Neutrophil (primary cell): ENCODE results near the gene INTU.

Source experiments
- H3K27ac ChIP-seq: fragments of 200-600 bp; sonication (generic); 2 replicates; pipeline ENCODE4 v1.5.1; 2016; ENCODE audit warnings: mild to moderate bottlenecking, moderate library complexity
- H3K27me3 ChIP-seq: fragments of 200-600 bp; sonication (generic); 2 replicates; pipeline ENCODE4 v1.6.0; 2016; ENCODE audit warnings: mild to moderate bottlenecking
- H3K36me3 ChIP-seq: fragments of 200-600 bp; sonication (generic); 2 replicates; pipeline ENCODE4 v1.5.1; 2017
- H3K4me1 ChIP-seq, 2 experiments: fragments of 200-600 bp in 1 of 2; sonication (generic) in 1 of 2; 1 replicate in 1 of 2; 2 replicates in 1 of 2; pipeline versions ENCODE4 v1.5.1 to v1.6.1; 2013 to 2016; ENCODE audit warnings: low read depth in 1 of 2, low read length in 1 of 2, mild to moderate bottlenecking in 1 of 2, moderate library complexity in 1 of 2; ENCODE audit not compliant: control insufficient read depth in 1 of 2, insufficient read depth in 1 of 2
- H3K4me3 ChIP-seq, 2 experiments: fragments of 200-600 bp in 1 of 2; sonication (generic) in 1 of 2; 1 replicate in 1 of 2; 2 replicates in 1 of 2; pipeline ENCODE4 v1.5.1; 2013 to 2016; ENCODE audit warnings: low read depth in 1 of 2, low read length in 1 of 2, mild to moderate bottlenecking in 1 of 2, moderate library complexity in 1 of 2
- H3K9me3 ChIP-seq: fragments of 200-600 bp; sonication (generic); 2 replicates; pipeline ENCODE4 v1.5.1; 2016
- TF ChIP-seq, protein P1 (sequence below): fragments of 200-600 bp; sonication (generic); IDR thresholded peaks from 2 replicates; pipeline ENCODE4 v1.5.1; 2016; ENCODE audit warnings: antibody characterized with exemption

Gene INTU

DNA sequence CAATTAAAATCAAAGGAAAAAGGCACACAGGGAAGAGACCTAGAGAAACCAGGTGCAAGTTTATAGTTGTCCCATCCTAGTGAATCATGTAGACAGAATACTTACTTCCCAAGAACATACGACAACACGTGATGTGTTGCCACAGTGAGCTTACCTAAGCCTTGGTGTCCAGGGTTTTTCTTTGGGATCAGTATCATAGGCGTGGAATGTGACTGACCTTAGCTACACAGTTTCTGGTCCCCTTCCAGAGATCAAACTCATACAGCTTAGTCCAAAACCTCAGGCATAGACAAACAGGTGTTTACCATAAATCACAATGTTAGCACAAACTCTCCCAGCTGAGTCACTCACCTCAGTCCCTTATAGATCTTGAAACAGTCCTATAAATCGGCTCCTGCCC is 115.1 kb downstream of the INTU start:
- Histone ChIP-seq H3K36me3 (no peaks in the 10 kb centered on the region), H3K4me1 (no peaks in the 10 kb centered on the region), H3K27me3 (no peaks in the 10 kb centered on the region), H3K4me3 (no peak overlapping the region), H3K9me3 (no peaks in the 10 kb centered on the region), H3K27ac (no peak overlapping the region)
- TF ChIP-seq, protein P1, sequence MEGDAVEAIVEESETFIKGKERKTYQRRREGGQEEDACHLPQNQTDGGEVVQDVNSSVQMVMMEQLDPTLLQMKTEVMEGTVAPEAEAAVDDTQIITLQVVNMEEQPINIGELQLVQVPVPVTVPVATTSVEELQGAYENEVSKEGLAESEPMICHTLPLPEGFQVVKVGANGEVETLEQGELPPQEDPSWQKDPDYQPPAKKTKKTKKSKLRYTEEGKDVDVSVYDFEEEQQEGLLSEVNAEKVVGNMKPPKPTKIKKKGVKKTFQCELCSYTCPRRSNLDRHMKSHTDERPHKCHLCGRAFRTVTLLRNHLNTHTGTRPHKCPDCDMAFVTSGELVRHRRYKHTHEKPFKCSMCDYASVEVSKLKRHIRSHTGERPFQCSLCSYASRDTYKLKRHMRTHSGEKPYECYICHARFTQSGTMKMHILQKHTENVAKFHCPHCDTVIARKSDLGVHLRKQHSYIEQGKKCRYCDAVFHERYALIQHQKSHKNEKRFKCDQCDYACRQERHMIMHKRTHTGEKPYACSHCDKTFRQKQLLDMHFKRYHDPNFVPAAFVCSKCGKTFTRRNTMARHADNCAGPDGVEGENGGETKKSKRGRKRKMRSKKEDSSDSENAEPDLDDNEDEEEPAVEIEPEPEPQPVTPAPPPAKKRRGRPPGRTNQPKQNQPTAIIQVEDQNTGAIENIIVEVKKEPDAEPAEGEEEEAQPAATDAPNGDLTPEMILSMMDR = no peak

DNA sequence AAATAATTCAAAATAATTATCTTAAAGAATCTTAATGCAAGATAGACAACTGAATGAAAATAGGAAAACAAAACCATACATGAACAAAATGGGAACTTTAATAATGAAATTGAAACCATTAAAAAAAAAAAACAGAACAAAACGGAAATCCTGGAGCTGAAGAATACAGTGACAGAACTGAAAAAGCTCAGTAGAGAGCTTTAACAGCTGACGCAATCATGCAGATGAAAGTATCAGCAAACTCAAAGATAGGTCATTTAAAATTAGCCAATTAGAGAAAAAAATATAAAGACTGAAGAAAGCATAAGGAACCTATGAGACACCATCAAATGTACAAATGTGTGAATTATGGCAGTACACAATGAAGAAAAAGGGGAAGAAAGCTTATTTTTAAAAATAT is 116.2 kb downstream of the INTU start:
- TF ChIP-seq, protein P1 = no peak
- Histone ChIP-seq H3K4me1 (no peaks in the 10 kb centered on the region), H3K9me3 (no peaks in the 10 kb centered on the region), H3K27me3 (no peaks in the 10 kb centered on the region), H3K4me3 (no peak overlapping the region), H3K36me3 (no peaks in the 10 kb centered on the region), H3K27ac (no peak overlapping the region)

DNA sequence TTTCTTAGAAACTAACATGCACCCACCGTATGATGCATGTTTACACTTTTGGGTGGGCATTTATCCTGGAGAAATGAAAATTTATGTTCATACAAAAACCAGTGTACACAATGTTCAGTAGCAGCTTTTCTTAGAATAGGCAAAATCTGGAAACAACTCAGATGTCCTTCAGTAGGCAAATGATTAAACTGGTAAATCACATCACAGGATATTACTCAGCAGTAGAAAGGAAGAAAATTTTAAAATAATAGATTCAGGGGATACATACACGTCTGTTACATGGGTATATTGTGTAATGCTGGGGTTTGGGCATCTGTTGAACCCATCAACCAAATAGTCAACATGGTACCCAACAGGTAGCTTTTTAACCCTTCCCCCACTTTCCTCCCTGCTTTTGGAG is 124.1 kb downstream of the INTU start:
- Histone ChIP-seq H3K4me1 (no peaks in the 10 kb centered on the region), H3K36me3 (no peaks in the 10 kb centered on the region), H3K27me3 (no peaks in the 10 kb centered on the region), H3K4me3 (no peak overlapping the region), H3K27ac (no peak overlapping the region), H3K9me3 (no peaks in the 10 kb centered on the region)
- TF ChIP-seq, protein P1 = no peak

DNA sequence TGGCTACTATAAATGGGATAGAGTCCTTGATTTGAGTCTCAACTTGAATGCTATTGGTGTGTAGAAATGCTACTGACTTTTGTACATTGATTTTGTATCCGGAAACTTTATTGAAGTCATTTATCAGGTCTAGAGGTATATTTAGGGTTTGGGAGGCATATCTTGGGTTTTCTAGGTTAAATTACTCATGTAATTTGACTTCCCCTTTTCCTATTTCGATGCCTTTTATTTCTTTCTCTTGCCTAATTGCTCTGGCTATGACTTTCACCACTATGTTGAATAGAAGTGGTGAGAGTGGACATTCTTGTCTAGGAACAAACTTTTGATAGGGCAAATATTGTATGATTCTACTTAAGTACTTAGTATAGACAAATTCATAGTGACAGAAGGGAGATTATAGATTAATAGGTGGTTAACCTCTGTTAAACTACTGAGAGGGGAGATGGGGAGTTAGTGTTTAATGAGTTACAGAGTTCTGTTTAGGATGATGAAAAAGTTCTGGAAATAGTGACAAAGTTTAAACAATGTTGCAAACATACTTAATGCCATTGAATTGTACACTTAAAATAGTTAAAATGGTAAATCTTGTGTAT is 126.6 kb downstream of the INTU start:
- Histone ChIP-seq H3K4me1 (no peaks in the 10 kb centered on the region), H3K27me3 (no peaks in the 10 kb centered on the region), H3K9me3 (no peaks in the 10 kb centered on the region), H3K27ac (no peak overlapping the region), H3K4me3 (no peak overlapping the region), H3K36me3 (no peaks in the 10 kb centered on the region)
- TF ChIP-seq, protein P1 = no peak

DNA sequence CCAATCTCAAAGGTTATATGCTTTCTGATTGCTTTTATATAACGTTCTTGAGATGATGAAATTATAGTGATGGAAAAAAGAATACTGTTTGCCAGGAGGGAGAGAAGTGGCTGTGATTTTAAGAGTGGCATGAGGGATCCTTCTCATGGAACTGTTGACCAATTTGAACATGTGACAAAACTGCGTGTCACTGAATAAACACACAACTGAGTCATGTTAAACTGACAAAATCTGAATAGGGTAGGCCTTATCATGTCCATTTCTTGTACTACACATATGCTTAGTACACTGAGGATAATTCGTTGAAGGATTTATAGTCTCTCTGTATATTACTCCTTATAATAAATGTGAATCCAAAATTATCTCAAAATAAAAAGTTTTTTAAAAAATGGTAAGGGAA is 127.1 kb downstream of the INTU start:
- TF ChIP-seq, protein P1 = no peak
- Histone ChIP-seq H3K27ac (no peak overlapping the region), H3K36me3 (no peaks in the 10 kb centered on the region), H3K27me3 (no peaks in the 10 kb centered on the region), H3K9me3 (no peaks in the 10 kb centered on the region), H3K4me1 (no peaks in the 10 kb centered on the region), H3K4me3 (no peak overlapping the region)
